Fibroblast of skin of back (primary cell): ENCODE measurements around the gene AGTRAP.

Experiments
- DNase-seq: peaks from one replicate; pipeline ENCODE4 v3.0.0-alpha.2; 2013

Gene AGTRAP

DNA sequence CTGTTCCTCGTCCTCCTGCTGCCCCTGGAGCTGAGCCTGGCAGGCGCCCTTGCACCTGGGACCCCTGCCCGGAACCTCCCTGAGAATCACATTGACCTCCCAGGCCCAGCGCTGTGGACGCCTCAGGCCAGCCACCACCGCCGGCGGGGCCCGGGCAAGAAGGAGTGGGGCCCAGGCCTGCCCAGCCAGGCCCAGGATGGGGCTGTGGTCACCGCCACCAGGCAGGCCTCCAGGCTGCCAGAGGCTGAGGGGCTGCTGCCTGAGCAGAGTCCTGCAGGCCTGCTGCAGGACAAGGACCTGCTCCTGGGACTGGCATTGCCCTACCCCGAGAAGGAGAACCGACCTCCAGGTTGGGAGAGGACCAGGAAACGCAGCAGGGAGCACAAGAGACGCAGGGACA lies 29.6 kb upstream of the AGTRAP start:
- no peak for DNase-seq

- DNase-seq, result no peak
Measured at GRCh38 chr1:11707621-11708276, 28.2 kb upstream of the AGTRAP start.

GRCh38 chr1:11708554-11709350 lies 27.2 kb upstream of the AGTRAP start:
- no peak for DNase-seq

- no peak for DNase-seq
Measured at GRCh38 chr1:11711490-11711889, 24.4 kb upstream of the AGTRAP start.

GRCh38 chr1:11712285-11712684 lies 23.7 kb upstream of the AGTRAP start:
- no peak for DNase-seq

DNA sequence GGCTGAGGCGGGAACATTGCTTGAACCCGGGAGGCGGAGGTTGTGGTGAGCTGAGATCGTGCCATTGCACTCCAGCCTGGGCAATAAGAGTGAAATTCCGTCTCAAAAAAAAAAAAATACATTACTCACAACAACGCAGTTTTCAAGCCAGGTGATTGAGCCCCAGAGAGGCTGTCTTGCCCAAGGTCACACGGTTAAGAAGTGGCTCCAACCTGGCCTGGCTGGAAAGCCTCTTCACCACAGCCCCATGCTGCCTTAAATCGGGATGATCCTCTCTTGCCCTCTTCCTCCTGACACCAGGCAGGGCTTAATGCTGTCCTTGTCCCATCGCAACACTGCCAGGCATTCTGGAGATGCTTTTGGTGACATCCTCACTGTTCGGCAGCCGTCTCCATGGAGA lies 22.8 kb upstream of the AGTRAP start:
- no peak for DNase-seq

GRCh38 chr1:11714831-11715575 lies 20.9 kb upstream of the AGTRAP start:
- DNase-seq, result no peak

- peak; percentile 42 for DNase-seq
Measured at GRCh38 chr1:11719313-11720032, 16.5 kb upstream of the AGTRAP start.

DNA sequence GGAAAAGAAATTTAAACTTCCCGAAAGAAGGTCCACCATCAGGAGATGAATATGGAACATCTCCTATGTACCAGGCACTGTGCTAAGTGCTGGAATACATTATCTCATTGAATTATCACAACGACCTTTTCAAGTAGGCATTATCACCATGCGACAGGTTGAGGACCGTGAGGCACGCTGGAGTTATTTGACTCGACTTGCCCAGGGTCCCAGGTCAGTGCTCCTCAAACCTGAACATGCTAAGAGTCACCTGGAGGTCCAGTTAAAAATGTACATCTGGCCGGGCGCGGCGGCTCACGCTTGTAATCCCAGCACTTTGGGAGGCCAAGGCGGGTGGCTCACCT lies 15.9 kb upstream of the AGTRAP start:
- no peak for DNase-seq

DNA sequence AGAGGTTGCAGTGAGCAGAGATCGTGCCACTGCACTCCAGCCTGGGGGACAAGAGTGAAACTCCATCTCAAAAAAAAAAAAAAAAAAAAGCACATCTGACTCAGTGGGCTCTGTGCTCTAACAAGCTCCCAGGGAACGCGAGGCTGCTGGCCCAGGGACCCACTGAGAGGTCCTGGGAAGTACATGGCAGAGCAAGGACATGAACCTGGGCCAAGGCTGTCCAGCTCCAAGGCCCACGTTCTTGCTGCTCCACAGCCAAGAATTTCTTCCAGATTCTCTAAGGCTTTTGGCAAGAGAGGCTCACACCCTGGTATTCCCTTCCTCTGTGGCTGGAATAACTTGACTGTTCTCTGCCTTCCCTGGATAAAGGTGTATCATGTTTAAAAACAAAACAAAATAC lies 15.4 kb upstream of the AGTRAP start:
- no peak for DNase-seq

GRCh38 chr1:11721311-11721710 lies 14.6 kb upstream of the AGTRAP start:
- DNase-seq, result no peak

DNA sequence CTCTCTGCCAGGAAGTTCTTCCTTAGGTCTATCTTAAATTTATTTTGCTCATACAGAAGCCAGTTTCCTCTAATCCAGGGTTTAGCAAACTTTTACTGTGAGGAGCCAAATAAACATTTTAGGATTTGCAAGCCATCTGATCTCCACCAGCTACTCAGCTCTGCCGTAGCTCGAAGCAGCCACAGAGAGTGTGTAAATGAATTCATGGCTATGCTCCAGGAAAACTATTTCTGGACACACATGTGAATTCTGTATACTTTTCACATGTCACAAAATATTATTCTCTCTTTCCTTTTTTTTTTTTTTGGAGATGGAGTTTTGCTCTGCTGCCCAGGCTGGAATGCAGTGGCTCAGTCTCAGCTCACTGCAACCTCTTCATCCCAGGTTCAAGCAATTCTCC lies 13.4 kb upstream of the AGTRAP start:
- no peak for DNase-seq

- DNase-seq, result no peak
Measured at GRCh38 chr1:11725616-11726015, 10.3 kb upstream of the AGTRAP start.

DNA sequence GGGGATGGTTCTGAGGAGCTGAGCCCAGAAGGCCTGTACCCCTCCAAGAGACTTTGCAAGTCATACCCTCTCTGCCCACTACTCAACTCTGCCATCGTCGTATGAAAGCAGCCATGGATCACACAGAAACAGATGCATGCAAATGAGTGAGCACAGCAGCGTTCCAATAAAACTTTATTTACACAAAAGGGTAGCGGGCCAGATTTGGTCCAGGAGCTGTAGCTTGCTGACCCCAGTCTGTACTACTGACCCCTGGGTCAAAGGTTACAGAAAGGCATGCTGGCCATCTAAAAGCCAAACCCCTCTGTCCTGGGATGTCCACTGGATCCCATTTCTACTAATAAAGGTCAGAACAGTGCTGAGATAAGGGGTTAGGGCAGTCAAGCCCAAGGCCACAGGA lies 8.8 kb upstream of the AGTRAP start:
- DNase-seq, result no peak

- DNase-seq, result no peak
Measured at GRCh38 chr1:11728126-11728806, 7.7 kb upstream of the AGTRAP start.

GRCh38 chr1:11729155-11729497 lies 6.8 kb upstream of the AGTRAP start:
- no peak for DNase-seq

DNA sequence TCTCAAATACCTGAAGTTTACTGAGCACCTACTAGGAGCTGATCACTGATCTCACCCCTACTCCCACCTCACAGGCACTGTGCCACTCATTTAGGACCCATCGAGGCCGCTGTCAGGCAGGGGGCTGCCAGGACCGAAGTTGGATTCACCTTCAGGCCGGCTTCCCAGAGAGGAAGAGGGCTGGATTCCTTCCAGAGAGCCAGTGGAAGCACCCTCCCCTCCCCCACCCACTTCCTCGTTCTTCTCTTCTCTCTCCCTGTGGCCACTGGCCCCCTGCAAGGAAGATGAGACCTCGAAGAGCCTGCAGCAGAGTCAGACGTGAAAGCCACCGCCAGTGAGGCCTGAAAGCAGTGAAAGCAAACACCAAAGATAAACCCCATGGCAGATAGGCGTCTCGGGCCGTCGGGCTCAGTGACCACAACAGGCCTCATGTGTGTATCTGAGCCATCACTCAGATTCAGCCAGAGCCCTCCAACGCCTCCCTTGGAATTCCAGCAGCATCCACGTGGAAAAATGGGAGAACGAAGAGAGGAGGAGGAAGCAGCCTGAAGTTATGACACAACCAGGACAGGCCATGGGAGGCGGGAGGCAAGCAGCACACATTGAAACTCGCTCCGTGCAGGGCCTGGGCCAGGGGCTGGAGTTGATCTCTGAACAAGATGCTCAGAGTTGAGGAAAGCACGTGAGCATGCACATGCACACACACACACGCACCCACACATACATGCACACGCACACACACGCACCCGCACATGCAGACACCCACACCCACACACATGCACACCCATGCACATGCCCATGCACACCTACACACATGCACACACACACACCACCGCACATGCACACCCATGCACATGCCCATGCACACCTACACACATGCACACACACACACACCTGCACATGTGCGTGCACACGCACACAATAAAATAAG lies 6.2 kb upstream of the AGTRAP start:
- no peak for DNase-seq

GRCh38 chr1:11730429-11730891 lies 5.5 kb upstream of the AGTRAP start:
- no peak for DNase-seq

DNA sequence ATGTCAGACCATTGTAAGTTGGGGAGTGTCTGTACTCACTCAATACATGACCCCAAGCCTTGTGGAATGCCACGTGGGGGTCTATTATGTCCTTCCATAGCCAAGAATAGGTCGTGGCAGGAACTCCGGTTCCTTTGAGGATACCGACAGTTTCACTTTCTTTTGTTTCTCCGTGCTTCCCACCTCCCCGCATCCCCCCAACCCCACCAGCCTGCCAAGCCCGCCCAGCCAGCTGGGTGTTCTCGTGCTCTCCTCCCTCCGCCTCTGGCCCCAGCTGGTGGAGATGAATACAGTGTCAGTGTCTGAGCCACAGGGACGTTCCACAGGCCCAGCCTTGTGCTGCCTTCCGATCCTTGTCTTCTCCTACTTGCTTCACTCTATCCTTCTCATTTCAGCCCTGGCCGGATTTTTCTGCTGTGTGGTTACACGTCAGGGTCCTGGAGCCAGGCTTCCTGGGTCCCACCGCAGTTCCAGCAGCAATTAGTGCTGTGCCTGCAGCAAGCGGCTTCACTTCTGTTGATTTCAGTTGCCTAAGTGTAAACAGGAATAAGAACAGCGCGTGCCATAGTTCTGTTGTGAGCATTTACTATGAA lies 4.1 kb upstream of the AGTRAP start:
- peak; percentile 58 for DNase-seq

DNA sequence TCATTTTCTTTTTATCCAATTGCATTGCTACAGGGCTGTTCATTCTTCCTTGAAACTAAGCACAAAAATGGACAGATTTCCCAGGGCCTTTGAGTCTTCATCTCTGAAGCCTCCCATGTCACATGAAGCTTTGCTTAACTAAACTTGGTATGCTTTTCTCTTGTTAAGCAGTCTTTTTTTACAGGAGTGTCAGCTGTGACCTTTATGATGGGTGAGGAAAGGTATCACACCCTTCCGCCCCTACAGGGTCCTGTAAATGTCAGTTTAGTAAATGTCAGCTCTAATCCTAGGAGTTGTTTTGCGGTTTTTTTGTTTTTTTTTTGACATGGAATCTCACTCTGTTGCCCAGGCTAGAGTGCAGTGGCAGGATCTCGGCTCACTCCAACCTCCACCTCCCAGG lies 2.6 kb upstream of the AGTRAP start:
- DNase-seq, result no peak

DNA sequence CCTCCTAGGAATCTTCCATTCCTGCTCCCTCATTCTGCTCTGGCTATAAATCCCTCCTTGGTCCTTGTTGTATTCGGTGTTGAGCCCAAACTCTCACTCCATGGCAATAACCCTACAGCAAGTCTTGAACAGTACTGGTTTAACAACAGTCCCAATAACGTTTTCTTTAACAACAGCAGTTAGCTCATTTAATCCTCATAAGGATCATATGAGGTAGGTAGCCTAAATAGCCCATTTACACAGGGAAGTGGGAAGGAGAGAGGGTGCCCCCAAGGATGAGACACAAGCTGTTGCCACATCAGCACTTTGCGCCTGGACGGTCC lies 444 bp upstream of the AGTRAP start:
- DNase-seq, result no peak
